Left lung (tissue), 10 donors: ENCODE measurements around the gene DLGAP1. TPM values are rescaled to one million over a fixed set of nuclear protein-coding genes. Genes with fewer than 3 reads are reported as not detected.

Experiments
- ATAC-seq: fragments of 200-7000 bp; cut with Tn5 transposase; one replicate; pipeline ENCODE4 v1.9.1; 2020; ENCODE audit warnings: moderate library complexity
- DNase-seq, 4 donors: peaks; one replicate each; pipeline ENCODE4 v3.0.0-alpha.2; 2013 to 2020
- H3K27ac ChIP-seq, 2 donors: fragments of 200-600 bp; sonication (generic) in 1 of 2; one replicate each; pipeline versions ENCODE4 v1.5.0 to v1.8.0; 2020 to 2021
- H3K27me3 ChIP-seq, 2 donors: fragments of 200-600 bp; sonication (generic) in 1 of 2; one replicate each; pipeline versions ENCODE4 v1.5.0 to v1.8.0; 2020 to 2021
- H3K36me3 ChIP-seq, 2 donors: fragments of 200-600 bp; sonication (generic) in 1 of 2; one replicate each; pipeline versions ENCODE4 v1.5.0 to v1.8.0; 2020 to 2021
- H3K4me1 ChIP-seq, 2 donors: fragments of 200-600 bp; one replicate each; pipeline ENCODE4 v1.8.0; 2021
- H3K4me3 ChIP-seq, 2 donors: fragments of 200-600 bp; sonication (generic) in 1 of 2; one replicate each; pipeline versions ENCODE4 v1.5.0 to v1.8.0; 2020 to 2021; ENCODE audit warnings: mild to moderate bottlenecking in 1 of 2
- H3K9me3 ChIP-seq, 2 donors: fragments of 200-600 bp; sonication (generic) in 1 of 2; one replicate each; pipeline versions ENCODE4 v1.5.0 to v1.8.0; 2020 to 2021
- intact Hi-C, 2 donors: fragments of 100-400 bp; cut with DNase I; formaldehyde crosslinking; loops; one replicate each; pipeline versions ENCODE4 v1.11.2 to v1.14.2; 2022
- polyA plus RNA-seq, 6 donors: library from polyadenylated mRNA; unstranded; fragments of 120-200 nt; gene quantifications; one replicate each; pipeline ENCODE4 v1.2.1, GENCODE V29; 2013; ENCODE audit not compliant: insufficient read length in 6 of 6
- total RNA-seq, 2 donors: library from RNA; stranded (reverse); fragmentation: NEBNext Ultra II Directional; extraction: Animal tissue kit (Norgen Biotek cat#: 25700); gene quantifications; one replicate each; pipeline ENCODE4 v1.2.1, GENCODE V29; 2021
- TF ChIP-seq, protein P1 (sequence below), 2 donors: fragments of 200-600 bp; sonication (generic) in 1 of 2; IDR thresholded peaks; one replicate each; pipeline versions ENCODE4 v1.5.0 to v1.8.0; 2021; ENCODE audit warnings: antibody characterized with exemption in 2 of 2
- donor health status: DM: no; HTN: yes; CAD: no.
- donor health status: DM: no; HTN: no; CAD: no.

Gene DLGAP1
- total and polyA plus RNA-seq, 8 donors: 1.6 to 4.0 (median 2.1) TPM

DNA sequence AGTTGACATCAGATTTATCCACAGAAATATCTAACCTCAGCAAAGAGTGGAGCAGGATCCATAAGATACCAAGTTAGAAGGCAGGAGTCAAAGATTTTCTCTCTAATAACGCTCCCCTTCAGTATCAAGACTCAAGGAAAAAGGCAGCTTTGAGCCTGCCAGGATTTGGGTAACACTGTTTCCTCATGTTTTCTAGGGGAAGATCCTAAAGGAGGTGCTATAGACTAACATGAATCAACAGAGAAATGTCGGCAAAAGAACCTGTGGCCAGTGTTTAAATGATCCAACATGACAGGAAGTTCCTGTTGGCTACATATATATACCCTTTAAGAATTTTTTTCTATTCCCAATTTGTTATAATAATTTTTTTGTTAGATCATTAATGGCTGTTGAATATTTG lies 602.8 kb downstream of the DLGAP1 start:
- Histone ChIP-seq H3K27me3 (no peaks in the 10 kb centered on the region), H3K4me1 (no peaks in the 10 kb centered on the region), H3K4me3 (no peak overlapping the region), H3K9me3 (no peaks in the 10 kb centered on the region), H3K36me3 (no peaks in the 10 kb centered on the region), H3K27ac (no peak overlapping the region)
- TF ChIP-seq, protein P1, sequence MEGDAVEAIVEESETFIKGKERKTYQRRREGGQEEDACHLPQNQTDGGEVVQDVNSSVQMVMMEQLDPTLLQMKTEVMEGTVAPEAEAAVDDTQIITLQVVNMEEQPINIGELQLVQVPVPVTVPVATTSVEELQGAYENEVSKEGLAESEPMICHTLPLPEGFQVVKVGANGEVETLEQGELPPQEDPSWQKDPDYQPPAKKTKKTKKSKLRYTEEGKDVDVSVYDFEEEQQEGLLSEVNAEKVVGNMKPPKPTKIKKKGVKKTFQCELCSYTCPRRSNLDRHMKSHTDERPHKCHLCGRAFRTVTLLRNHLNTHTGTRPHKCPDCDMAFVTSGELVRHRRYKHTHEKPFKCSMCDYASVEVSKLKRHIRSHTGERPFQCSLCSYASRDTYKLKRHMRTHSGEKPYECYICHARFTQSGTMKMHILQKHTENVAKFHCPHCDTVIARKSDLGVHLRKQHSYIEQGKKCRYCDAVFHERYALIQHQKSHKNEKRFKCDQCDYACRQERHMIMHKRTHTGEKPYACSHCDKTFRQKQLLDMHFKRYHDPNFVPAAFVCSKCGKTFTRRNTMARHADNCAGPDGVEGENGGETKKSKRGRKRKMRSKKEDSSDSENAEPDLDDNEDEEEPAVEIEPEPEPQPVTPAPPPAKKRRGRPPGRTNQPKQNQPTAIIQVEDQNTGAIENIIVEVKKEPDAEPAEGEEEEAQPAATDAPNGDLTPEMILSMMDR (IDR thresholded peaks at IDR 0.05): no peak
- intact Hi-C loops: no loop called here
- ATAC-seq (no peak), DNase-seq (no peak)

- ATAC-seq (no peak), DNase-seq (no peak)
- intact Hi-C loops: no loop called here
- H3K36me3 ChIP-seq: no peaks in the 10 kb centered on the region
- no peaks in the 10 kb centered on the region for H3K9me3 ChIP-seq
- H3K4me3 ChIP-seq: no peak overlapping the region
- no peaks in the 10 kb centered on the region for H3K4me1 ChIP-seq
- TF ChIP-seq, protein P1 (IDR thresholded peaks at IDR 0.05): no peak
- no peak overlapping the region for H3K27ac ChIP-seq
- no peaks in the 10 kb centered on the region for H3K27me3 ChIP-seq
These were observed 603.9 kb downstream of the DLGAP1 start for GRCh38 chr18:3851159-3851558.

DNA sequence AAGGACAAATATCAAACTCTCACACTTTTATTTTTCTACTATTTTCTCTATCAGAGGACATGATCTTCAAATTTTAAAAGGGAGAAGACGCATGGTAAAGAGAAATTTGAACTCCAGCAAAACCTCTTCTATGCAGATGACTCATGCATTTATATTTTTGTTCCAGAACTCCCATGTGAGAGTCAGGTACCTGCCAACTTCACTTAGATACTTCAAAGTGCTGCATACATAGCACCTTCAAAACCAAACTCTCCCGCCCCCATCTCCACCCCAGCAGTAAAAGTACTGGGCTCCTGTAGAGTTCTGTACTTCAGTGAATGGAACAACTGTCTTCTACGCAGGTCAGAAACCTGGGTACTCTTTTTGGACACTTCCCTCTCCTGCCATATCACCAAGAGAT lies 606.8 kb downstream of the DLGAP1 start:
- Histone ChIP-seq H3K4me3 (no peak overlapping the region), H3K27me3 (no peaks in the 10 kb centered on the region), H3K4me1 (no peaks in the 10 kb centered on the region), H3K36me3 (no peaks in the 10 kb centered on the region), H3K27ac (no peak overlapping the region), H3K9me3 (no peaks in the 10 kb centered on the region)
- DNase-seq: no peak
- ATAC-seq: peak; percentile 44
- intact Hi-C loops: no loop called here
- TF ChIP-seq, protein P1 (IDR thresholded peaks at IDR 0.05): no peak

- Histone ChIP-seq H3K4me3 (no peak overlapping the region), H3K27ac (no peak overlapping the region), H3K27me3 (no peaks in the 10 kb centered on the region), H3K9me3 (no peaks in the 10 kb centered on the region), H3K36me3 (no peaks in the 10 kb centered on the region), H3K4me1 (no peaks in the 10 kb centered on the region)
- TF ChIP-seq, protein P1 (IDR thresholded peaks at IDR 0.05): no peak
- intact Hi-C loops: no loop called here
- DNase-seq (no peak), ATAC-seq (no peak)
These were observed 609.9 kb downstream of the DLGAP1 start for GRCh38 chr18:3845161-3845560.

- H3K4me1 ChIP-seq: no peaks in the 10 kb centered on the region
- intact Hi-C loops: no loop called here
- ATAC-seq: no peak
These were observed 612.3 kb downstream of the DLGAP1 start for GRCh38 chr18:3842844-3843243.

More at GRCh38 chr18:3842844-3843243, 612.3 kb downstream of the DLGAP1 start:
- Histone ChIP-seq H3K4me3 (no peak overlapping the region), H3K36me3 (no peaks in the 10 kb centered on the region), H3K27ac (no peak overlapping the region), H3K27me3 (no peaks in the 10 kb centered on the region), H3K9me3 (no peaks in the 10 kb centered on the region)
- TF ChIP-seq, protein P1 (IDR thresholded peaks at IDR 0.05): no peak
- DNase-seq: no peak
